Type B pancreatic cell (in vitro differentiated cells): ENCODE data around the gene LAMB4. TPM values are rescaled to one million over a fixed set of nuclear protein-coding genes. Genes with fewer than 3 reads are reported as not detected.

Experiments
- DNase-seq: peaks from one replicate; pipeline ENCODE4 v3.0.0; 2021; ENCODE audit warnings: mixed read lengths; ENCODE audit not compliant: unreplicated experiment; ENCODE audit errors: extremely low spot score
- H3K27ac Mint-ChIP-seq: 2 replicates; pipeline ENCODE4 v1.8.0; 2021; ENCODE audit warnings: mild to moderate bottlenecking, mixed read lengths
- H3K27me3 Mint-ChIP-seq: 2 replicates; pipeline ENCODE4 v1.8.0; 2021; ENCODE audit warnings: mixed read lengths
- H3K36me3 Mint-ChIP-seq: 2 replicates; pipeline ENCODE4 v1.8.0; 2021; ENCODE audit warnings: mixed read lengths
- H3K4me1 Mint-ChIP-seq: one replicate; pipeline ENCODE4 v1.8.0; 2021; ENCODE audit warnings: mixed read lengths; ENCODE audit not compliant: unreplicated experiment
- H3K4me3 Mint-ChIP-seq: 2 replicates; pipeline ENCODE4 v1.8.0; 2021; ENCODE audit warnings: mild to moderate bottlenecking, mixed read lengths
- H3K9me3 Mint-ChIP-seq: 2 replicates; pipeline ENCODE4 v1.8.0; 2021; ENCODE audit warnings: mixed read lengths
- CTCF ChIP-seq: fragments of 200-600 bp; sonication (generic); conservative IDR thresholded peaks from 2 replicates; pipeline ENCODE4 v1.5.0; 2021; ENCODE audit warnings: antibody characterized with exemption, mild to moderate bottlenecking
- total RNA-seq: library from RNA; stranded (reverse); gene quantifications from 2 replicates; pipeline ENCODE4 v1.2.1, GENCODE V29; 2021; ENCODE audit warnings: low replicate concordance

Gene LAMB4
- total RNA-seq, 1 donor from 2014 or later, result 1.3 TPM

DNA sequence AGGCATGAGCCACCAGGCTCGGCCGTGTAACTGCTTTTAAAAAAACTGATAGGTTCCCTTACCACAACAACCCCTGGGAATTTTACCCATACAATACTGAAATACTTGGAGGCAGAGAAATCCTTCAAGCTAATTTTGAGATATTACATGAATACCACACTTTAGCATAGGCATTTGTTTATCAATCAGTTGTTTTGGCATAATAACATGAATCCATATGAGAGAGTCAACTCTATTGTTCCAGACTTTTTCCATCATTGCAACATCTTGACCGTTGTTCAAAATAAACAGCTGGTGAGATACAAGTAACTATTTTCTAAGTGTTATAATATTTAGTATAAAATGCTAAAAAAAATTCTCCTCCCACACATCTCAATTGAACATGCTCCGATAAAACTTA lies 36.8 kb downstream of the LAMB4 start:
- peaks cover 35% of the 10 kb centered on the region for H3K4me1 Mint-ChIP-seq
- H3K27ac Mint-ChIP-seq, result no peak overlapping the region
- no peak for DNase-seq
- H3K36me3 Mint-ChIP-seq, result no peaks in the 10 kb centered on the region
- H3K27me3 Mint-ChIP-seq, result no peaks in the 10 kb centered on the region
- no peak overlapping the region for H3K4me3 Mint-ChIP-seq
- H3K9me3 Mint-ChIP-seq, result no peaks in the 10 kb centered on the region
- TF ChIP-seq CTCF, result no peak

GRCh38 chr7:108091461-108091831 lies 38.7 kb downstream of the LAMB4 start:
- Mint-ChIP-seq H3K27me3 (no peaks in the 10 kb centered on the region), H3K27ac (no peak overlapping the region), H3K4me1 (peaks cover 53% of the 10 kb centered on the region), H3K4me3 (no peak overlapping the region), H3K9me3 (no peaks in the 10 kb centered on the region), H3K36me3 (no peaks in the 10 kb centered on the region)
- DNase-seq, result no peak
- no peak for TF ChIP-seq CTCF

DNA sequence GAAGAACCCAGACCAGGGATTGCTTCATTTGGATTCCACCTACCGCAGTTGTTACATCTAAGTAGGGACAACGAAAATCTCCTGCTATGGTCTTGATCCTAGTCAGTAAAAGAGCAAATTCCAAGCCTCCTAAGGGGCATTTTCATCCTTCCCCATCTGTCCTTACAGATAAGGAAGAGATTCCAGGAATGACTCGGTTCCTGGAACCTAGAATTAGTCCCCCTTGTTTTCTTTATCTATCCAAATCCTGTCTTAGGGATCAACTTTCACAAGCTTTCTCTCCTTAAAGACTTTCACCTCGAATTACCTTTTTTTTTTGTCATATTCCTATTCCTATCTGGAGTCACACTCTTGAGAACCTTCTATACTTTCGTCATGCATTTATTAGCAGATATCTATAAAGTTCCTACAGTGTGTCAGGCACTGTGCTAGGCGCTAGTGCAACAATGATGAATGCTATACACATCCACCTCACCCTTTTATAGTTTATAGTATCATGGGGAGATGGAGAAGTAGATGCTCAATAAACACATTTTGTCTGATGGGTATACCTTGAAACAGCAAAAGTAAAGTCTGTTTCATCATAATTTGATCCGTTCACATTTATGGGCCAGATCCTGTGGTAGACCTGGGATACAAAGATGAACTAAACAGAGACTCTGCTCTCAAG lies 39.2 kb downstream of the LAMB4 start:
- H3K36me3 Mint-ChIP-seq, result no peaks in the 10 kb centered on the region
- H3K4me1 Mint-ChIP-seq, result peaks cover 54% of the 10 kb centered on the region
- no peak overlapping the region for H3K27ac Mint-ChIP-seq

DNA sequence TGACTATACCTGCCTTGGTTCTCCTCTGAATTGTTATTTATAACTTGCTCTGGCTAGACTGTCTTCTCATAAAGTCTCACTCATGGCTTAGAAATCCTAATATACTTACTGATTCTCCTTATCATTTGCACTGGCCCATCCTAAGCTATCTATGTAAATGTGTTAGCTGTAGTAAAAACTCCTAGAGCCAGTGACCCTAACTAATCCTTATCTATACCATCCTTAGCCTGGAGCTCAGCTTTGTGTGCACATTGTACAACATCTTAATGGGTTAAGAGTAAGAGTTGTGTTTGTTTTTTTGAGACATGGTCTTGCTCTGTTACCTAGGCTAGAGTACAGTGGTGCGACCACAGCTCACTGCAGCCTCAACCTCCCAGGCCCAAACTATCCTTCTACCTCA lies 40.8 kb downstream of the LAMB4 start:
- TF ChIP-seq CTCF, result no peak
- Mint-ChIP-seq H3K27me3 (no peaks in the 10 kb centered on the region), H3K36me3 (no peaks in the 10 kb centered on the region), H3K9me3 (no peaks in the 10 kb centered on the region), H3K4me1 (peaks cover 43% of the 10 kb centered on the region), H3K27ac (no peak overlapping the region), H3K4me3 (no peak overlapping the region)
- DNase-seq, result no peak

More for the DNA sequence above, 39.2 kb downstream of the LAMB4 start:
- no peak for TF ChIP-seq CTCF
- DNase-seq, result no peak
- H3K4me3 Mint-ChIP-seq, result no peak overlapping the region
- no peaks in the 10 kb centered on the region for H3K27me3 Mint-ChIP-seq
- no peaks in the 10 kb centered on the region for H3K9me3 Mint-ChIP-seq

- no peak for TF ChIP-seq CTCF
- Mint-ChIP-seq H3K36me3 (peaks cover 2% of the 10 kb centered on the region), H3K27ac (peak overlapping the region; percentile 76)
These were observed 41.4 kb downstream of the LAMB4 start for GRCh38 chr7:108088729-108089128.

More at GRCh38 chr7:108088729-108089128, 41.4 kb downstream of the LAMB4 start:
- Mint-ChIP-seq H3K9me3 (peaks cover 4% of the 10 kb centered on the region), H3K4me3 (no peak overlapping the region), H3K27me3 (no peaks in the 10 kb centered on the region), H3K4me1 (peaks cover 38% of the 10 kb centered on the region)
- DNase-seq, result no peak
